Progenitor cell of endocrine pancreas (in vitro differentiated cells): ENCODE measurements around the gene POLR1A. TPM values are rescaled to one million over a fixed set of nuclear protein-coding genes. Genes with fewer than 3 reads are reported as not detected.

ENCODE experiments used
- DNase-seq: peaks from one replicate; pipeline ENCODE4 v3.0.0; 2021; ENCODE audit warnings: low spot score; ENCODE audit not compliant: unreplicated experiment
- H3K27ac Mint-ChIP-seq: 2 replicates; pipeline ENCODE4 v1.8.0; 2021; ENCODE audit warnings: mild to moderate bottlenecking, moderate library complexity, mixed read lengths
- H3K27me3 Mint-ChIP-seq: 2 replicates; pipeline ENCODE4 v1.8.0; 2021; ENCODE audit warnings: mixed read lengths
- H3K36me3 Mint-ChIP-seq: 2 replicates; pipeline ENCODE4 v1.8.0; 2022; ENCODE audit warnings: mixed read lengths; ENCODE audit not compliant: insufficient read depth
- H3K4me1 Mint-ChIP-seq: 2 replicates; pipeline ENCODE4 v1.8.0; 2021; ENCODE audit warnings: low read depth, mixed read lengths
- H3K4me3 Mint-ChIP-seq: 2 replicates; pipeline ENCODE4 v1.8.0; 2021; ENCODE audit warnings: low read depth, mild to moderate bottlenecking, moderate library complexity, mixed read lengths
- H3K9me3 Mint-ChIP-seq: 2 replicates; pipeline ENCODE4 v1.8.0; 2021; ENCODE audit warnings: low read depth, mixed read lengths
- total RNA-seq: library from RNA; stranded (reverse); gene quantifications from 2 replicates; pipeline ENCODE4 v1.2.1, GENCODE V29; 2021
- TF ChIP-seq, protein P1 (sequence below): fragments of 200-600 bp; sonication (generic); IDR thresholded peaks from one replicate; pipeline ENCODE4 v1.5.0; 2021; ENCODE audit warnings: antibody characterized with exemption, mild to moderate bottlenecking; ENCODE audit not compliant: unreplicated experiment

Gene POLR1A
- total RNA-seq, 1 donor from 2014 or later: 47.9 TPM

DNA sequence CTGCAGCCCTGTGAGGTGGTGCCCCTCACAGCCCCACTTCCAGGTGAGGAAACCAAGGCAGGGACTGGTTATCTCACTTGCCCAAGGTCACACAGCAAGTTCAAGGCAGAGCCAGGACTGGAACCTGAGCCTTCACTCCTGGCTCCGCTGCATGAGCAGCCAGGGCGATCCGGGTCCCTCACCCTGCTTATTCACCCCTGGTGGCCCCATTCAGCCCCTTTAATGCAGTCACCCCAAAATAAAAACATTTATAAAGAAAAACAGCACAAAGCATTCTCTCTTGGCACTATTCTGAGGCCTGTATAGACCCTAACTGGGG, 57.3 kb downstream of the POLR1A start:
- H3K9me3 Mint-ChIP-seq: no peaks in the 10 kb centered on the region
- H3K27me3 Mint-ChIP-seq: no peaks in the 10 kb centered on the region
- DNase-seq: no peak
- TF ChIP-seq, protein P1, sequence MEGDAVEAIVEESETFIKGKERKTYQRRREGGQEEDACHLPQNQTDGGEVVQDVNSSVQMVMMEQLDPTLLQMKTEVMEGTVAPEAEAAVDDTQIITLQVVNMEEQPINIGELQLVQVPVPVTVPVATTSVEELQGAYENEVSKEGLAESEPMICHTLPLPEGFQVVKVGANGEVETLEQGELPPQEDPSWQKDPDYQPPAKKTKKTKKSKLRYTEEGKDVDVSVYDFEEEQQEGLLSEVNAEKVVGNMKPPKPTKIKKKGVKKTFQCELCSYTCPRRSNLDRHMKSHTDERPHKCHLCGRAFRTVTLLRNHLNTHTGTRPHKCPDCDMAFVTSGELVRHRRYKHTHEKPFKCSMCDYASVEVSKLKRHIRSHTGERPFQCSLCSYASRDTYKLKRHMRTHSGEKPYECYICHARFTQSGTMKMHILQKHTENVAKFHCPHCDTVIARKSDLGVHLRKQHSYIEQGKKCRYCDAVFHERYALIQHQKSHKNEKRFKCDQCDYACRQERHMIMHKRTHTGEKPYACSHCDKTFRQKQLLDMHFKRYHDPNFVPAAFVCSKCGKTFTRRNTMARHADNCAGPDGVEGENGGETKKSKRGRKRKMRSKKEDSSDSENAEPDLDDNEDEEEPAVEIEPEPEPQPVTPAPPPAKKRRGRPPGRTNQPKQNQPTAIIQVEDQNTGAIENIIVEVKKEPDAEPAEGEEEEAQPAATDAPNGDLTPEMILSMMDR: no peak
- H3K4me3 Mint-ChIP-seq: no peak overlapping the region
- H3K36me3 Mint-ChIP-seq: peaks cover 24% of the 10 kb centered on the region
- H3K4me1 Mint-ChIP-seq: no peaks in the 10 kb centered on the region
- no peak overlapping the region for H3K27ac Mint-ChIP-seq

DNA sequence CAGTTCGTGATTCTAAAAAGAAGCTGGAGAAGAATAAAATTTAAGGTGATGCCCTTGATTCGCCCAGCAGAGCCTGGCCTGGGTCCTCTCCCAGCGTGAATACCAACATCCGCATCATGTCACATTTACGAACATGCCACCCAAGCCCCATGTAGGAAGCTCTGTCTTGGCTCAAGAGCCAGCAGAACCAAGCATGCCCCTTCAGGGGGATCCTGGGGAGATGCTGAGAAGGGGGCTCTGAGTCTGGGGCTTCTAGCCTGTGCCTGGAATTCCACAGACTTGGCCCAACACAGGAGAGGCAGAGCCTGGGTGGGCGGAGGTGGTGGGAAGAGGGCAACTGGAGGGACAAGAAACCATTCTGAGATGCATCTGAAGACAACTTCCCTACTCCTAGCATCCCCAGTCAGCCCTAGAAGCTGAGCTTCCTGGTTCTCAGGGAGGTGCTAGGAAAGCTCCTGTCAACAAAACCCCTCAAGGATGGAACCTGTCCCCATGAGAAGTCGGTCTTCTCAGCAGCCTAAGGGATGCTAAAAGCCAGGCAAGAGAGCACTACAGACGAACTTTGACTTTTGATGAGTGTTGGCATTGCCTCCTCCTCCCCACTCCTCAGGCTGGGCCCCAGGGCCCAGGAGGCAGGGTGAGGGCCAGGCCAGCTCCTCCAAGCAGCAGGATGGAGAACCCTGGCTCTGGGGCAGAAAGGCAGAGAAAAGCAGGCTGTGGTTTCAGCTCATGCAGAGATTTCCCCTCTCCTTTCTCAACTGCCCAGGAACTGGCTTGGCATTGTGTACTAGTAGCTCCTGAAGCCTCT, 57.9 kb downstream of the POLR1A start:
- no peak overlapping the region for H3K27ac Mint-ChIP-seq
- no peak overlapping the region for H3K4me3 Mint-ChIP-seq
- peaks cover 24% of the 10 kb centered on the region for H3K36me3 Mint-ChIP-seq
- H3K9me3 Mint-ChIP-seq: no peaks in the 10 kb centered on the region
- DNase-seq: no peak
- no peaks in the 10 kb centered on the region for H3K27me3 Mint-ChIP-seq
- TF ChIP-seq, protein P1: no peak
- H3K4me1 Mint-ChIP-seq: no peaks in the 10 kb centered on the region

DNA sequence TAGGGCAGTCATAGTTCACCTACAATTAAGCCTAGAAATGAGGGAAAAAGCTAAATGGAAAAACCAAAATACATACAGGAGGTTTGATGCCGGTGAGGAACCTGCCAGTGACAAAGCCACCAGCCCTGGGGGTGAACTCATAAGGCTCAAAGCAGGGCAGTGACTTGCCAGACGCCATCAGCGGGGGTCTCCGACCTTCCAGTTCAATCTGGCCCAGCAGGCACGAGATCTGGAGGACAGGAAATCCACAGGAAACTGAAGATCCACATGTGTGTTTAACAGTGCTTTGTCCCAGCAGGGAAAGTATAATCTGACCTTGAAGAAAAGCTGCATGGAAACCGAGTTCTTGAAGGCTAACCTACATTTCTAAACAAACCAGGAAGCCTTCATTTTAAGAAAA, 60.1 kb downstream of the POLR1A start:
- H3K4me3 Mint-ChIP-seq: no peak overlapping the region
- no peak overlapping the region for H3K27ac Mint-ChIP-seq
- H3K36me3 Mint-ChIP-seq: peaks cover 22% of the 10 kb centered on the region
- H3K4me1 Mint-ChIP-seq: no peaks in the 10 kb centered on the region
- H3K27me3 Mint-ChIP-seq: no peaks in the 10 kb centered on the region
- no peak for DNase-seq
- H3K9me3 Mint-ChIP-seq: no peaks in the 10 kb centered on the region
- TF ChIP-seq, protein P1: no peak

DNA sequence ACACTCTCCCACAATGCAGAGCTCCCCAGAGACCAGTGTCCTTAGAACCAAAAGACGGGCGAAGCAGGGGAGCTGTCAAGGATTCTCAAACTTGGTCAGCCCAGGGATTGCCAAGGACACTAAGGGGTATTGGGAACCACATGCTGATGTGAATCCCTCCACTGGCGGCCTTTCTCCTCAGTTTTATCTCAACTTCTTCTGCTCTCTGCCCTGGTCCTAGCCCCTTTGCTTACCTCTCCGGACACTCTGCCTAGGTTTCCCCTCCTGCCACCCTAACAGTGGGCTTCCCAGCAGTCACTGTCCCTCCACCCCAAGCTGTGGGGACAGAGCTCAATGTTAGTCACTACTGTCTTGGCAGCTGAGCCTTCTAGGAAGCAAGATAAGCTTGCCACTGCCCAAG, 61.1 kb downstream of the POLR1A start:
- TF ChIP-seq, protein P1: no peak
- no peak for DNase-seq
- H3K27me3 Mint-ChIP-seq: no peaks in the 10 kb centered on the region
- H3K27ac Mint-ChIP-seq: no peak overlapping the region
- no peaks in the 10 kb centered on the region for H3K4me1 Mint-ChIP-seq
- no peak overlapping the region for H3K4me3 Mint-ChIP-seq
- H3K36me3 Mint-ChIP-seq: peaks cover 23% of the 10 kb centered on the region
- H3K9me3 Mint-ChIP-seq: no peaks in the 10 kb centered on the region

DNA sequence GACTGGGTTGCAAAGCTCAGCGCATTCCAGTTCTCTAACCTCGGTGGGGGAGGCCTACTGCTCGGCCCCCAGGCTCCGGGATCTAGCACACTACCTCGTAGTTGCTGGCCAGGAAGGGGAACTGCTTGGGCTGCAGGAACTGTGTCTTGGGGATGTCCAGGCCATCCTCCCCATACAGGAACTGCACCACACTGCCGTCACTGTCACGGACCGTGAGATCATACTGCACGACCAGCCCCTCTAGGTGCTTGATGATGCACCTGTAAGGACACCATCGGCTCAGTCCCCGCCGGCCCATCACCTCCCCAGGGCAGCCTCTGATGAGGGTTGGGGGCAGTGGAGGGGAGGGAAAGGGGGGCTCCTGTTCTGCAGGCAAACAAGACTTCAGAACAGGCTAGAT, 61.6 kb downstream of the POLR1A start:
- no peaks in the 10 kb centered on the region for H3K9me3 Mint-ChIP-seq
- H3K27me3 Mint-ChIP-seq: no peaks in the 10 kb centered on the region
- DNase-seq: no peak
- no peak overlapping the region for H3K27ac Mint-ChIP-seq
- peaks cover 23% of the 10 kb centered on the region for H3K36me3 Mint-ChIP-seq
- TF ChIP-seq, protein P1: no peak
- H3K4me1 Mint-ChIP-seq: no peaks in the 10 kb centered on the region
- H3K4me3 Mint-ChIP-seq: no peak overlapping the region
